Stomach (tissue), 9 donors: ENCODE results near the gene CCDC192. TPM values are rescaled to one million over a fixed set of nuclear protein-coding genes. Genes with fewer than 3 reads are reported as not detected.
A peak's percentile ranks its signal among the peaks of the same experiment; 100 is the strongest.

Experiments used
- DNase-seq, 2 donors: peaks; one replicate each; pipeline versions ENCODE4 v3.0.0 to v3.0.0-alpha.2; 2013 to 2019
- H3K27ac ChIP-seq, 5 donors: fragments of 200-600 bp in 4 of 5; sonication (generic) in 4 of 5; one replicate each; pipeline ENCODE4 v1.5.1; 2013 to 2019; ENCODE audit warnings: mild to moderate bottlenecking in 1 of 5, moderate library complexity in 1 of 5
- H3K27me3 ChIP-seq, 3 donors: fragments of 200-600 bp; sonication (generic); one replicate each; pipeline ENCODE4 v1.5.1; 2017 to 2019; ENCODE audit warnings: mixed run types in 1 of 3
- H3K36me3 ChIP-seq, 4 donors: fragments of 200-600 bp; sonication (generic); 1 replicate in 3 of 4; 2 replicates in 1 of 4; pipeline ENCODE4 v1.5.1; 2016 to 2019
- H3K4me1 ChIP-seq, 4 donors: fragments of 200-600 bp; sonication (generic); one replicate each; pipeline ENCODE4 v1.5.1; 2016 to 2019
- H3K4me3 ChIP-seq, 4 donors: fragments of 200-600 bp; sonication (generic) in 3 of 4; one replicate each; pipeline ENCODE4 v1.5.1; 2016 to 2019; ENCODE audit warnings: mild to moderate bottlenecking in 1 of 4
- H3K9me3 ChIP-seq, 4 donors: fragments of 200-600 bp; sonication (generic); one replicate each; pipeline ENCODE4 v1.5.1; 2016 to 2019
- CTCF ChIP-seq, 7 experiments: fragments of 450-650 bp in 4 of 7; fragments of 200-600 bp in 3 of 7; sonication (generic) in 3 of 7; IDR thresholded peaks; one replicate each; pipeline ENCODE4 v1.5.1; 2016 to 2019; ENCODE audit warnings: antibody characterized with exemption in 7 of 7, control low read depth in 2 of 7, mild to moderate bottlenecking in 1 of 7
- EP300 ChIP-seq: sonication (generic); formaldehyde crosslinking; IDR thresholded peaks from one replicate; pipeline ENCODE4 v1.6.1; 2017; ENCODE audit warnings: antibody characterized with exemption
- POLR2A ChIP-seq, 4 donors: fragments of 450-650 bp; IDR thresholded peaks; one replicate each; pipeline ENCODE4 v1.6.1; 2016; ENCODE audit warnings: antibody characterized with exemption in 4 of 4, control low read depth in 2 of 4, mild to moderate bottlenecking in 1 of 4, moderate library complexity in 1 of 4
- POLR2AphosphoS5 ChIP-seq, 3 donors: sonication (generic); formaldehyde crosslinking; IDR thresholded peaks; one replicate each; pipeline ENCODE4 v1.6.1; 2016; ENCODE audit warnings: antibody characterized with exemption in 3 of 3
- WGBS, 5 donors: extraction: QIAGEN DNeasy Blood & Tissue Kit in 3 of 5; methylation state at CpG; one replicate each; pipeline versions ENCODE4 v1.1.5 to v1.1.7; 2013 to 2018; 5-methylcytosine and 5-hydroxymethylcytosine counted together
- intact Hi-C: fragments of 100-400 bp; cut with DNase I; formaldehyde crosslinking; loops from one replicate; pipeline ENCODE4 v1.15.1; 2023; ENCODE audit warnings: low total_unique reads
- polyA plus RNA-seq, 3 donors: library from polyadenylated mRNA; stranded (reverse); fragments of 200-250 nt; gene quantifications; one replicate each; pipeline ENCODE4 v1.2.3, GENCODE V29; 2013
- total RNA-seq, 5 donors: library from RNA; depleted of rRNA; stranded (reverse); fragments of >200 nt; gene quantifications; one replicate each; pipeline versions ENCODE4 v1.1.0 to v1.2.3, GENCODE V29; 2014 to 2016
- donor health status: healthy with polysubstance abuse.
- donor health status: Bipolar disorder and iron deficiency.
- donor health status: healthy.

CCDC192 gene
- total and polyA plus RNA-seq, 8 donors, result 0.10 to 2.2 TPM; not detected in 6

GRCh38 chr5:127839496-127840197 is 136.5 kb downstream of the CCDC192 start:
- Histone ChIP-seq H3K4me3 (no peak overlapping the region), H3K4me1 (peaks cover 0 to 27% (median 6%) of the 10 kb centered on the region in 4 donors), H3K27ac (peak overlapping the region in 1 of 5 donors; percentile 18), H3K9me3 (no peaks in the 10 kb centered on the region), H3K27me3 (no peaks in the 10 kb centered on the region), H3K36me3 (no peaks in the 10 kb centered on the region)
- intact Hi-C loops, result no loop called here
- TF ChIP-seq CTCF (IDR thresholded peaks at IDR 0.05) (no peak), EP300 (no peak), POLR2A (IDR thresholded peaks at IDR 0.05) (no peak), POLR2AphosphoS5 (IDR thresholded peaks at IDR 0.05) (no peak)
- no peak for DNase-seq
- WGBS, 5 donors, result 53 to 66% (median 58%) methylated on average over 2 of the region's 2 CpGs

- no peaks in the 10 kb centered on the region for H3K27me3 ChIP-seq
- intact Hi-C loops, result no loop called here
- no peak for DNase-seq
- H3K4me3 ChIP-seq, result no peak overlapping the region
- peaks cover 0 to 27% (median 9%) of the 10 kb centered on the region in 4 donors for H3K4me1 ChIP-seq
- WGBS, 5 donors, result 8 to 48% (median 18%) methylated on average over 1 of the region's 1 CpG
- H3K9me3 ChIP-seq, result no peaks in the 10 kb centered on the region
- no peaks in the 10 kb centered on the region for H3K36me3 ChIP-seq
- peak overlapping the region in 1 of 5 donors; percentile 18 for H3K27ac ChIP-seq
- TF ChIP-seq EP300, result no peak
- no peak for TF ChIP-seq POLR2A (IDR thresholded peaks at IDR 0.05)
- no peak for TF ChIP-seq POLR2AphosphoS5 (IDR thresholded peaks at IDR 0.05)
- no peak for TF ChIP-seq CTCF (IDR thresholded peaks at IDR 0.05)
These were observed 137.0 kb downstream of the CCDC192 start for GRCh38 chr5:127840198-127840524.

- Histone ChIP-seq H3K9me3 (no peaks in the 10 kb centered on the region), H3K4me3 (no peak overlapping the region), H3K27ac (peak overlapping the region in 2 of 5 donors; percentile 0 to 18), H3K4me1 (peaks cover 0 to 27% (median 10%) of the 10 kb centered on the region in 4 donors), H3K36me3 (no peaks in the 10 kb centered on the region), H3K27me3 (no peaks in the 10 kb centered on the region)
- no peak for TF ChIP-seq EP300
- no peak for TF ChIP-seq POLR2A (IDR thresholded peaks at IDR 0.05)
- no peak for TF ChIP-seq CTCF (IDR thresholded peaks at IDR 0.05)
- TF ChIP-seq POLR2AphosphoS5 (IDR thresholded peaks at IDR 0.05), result no peak
- DNase-seq, result no peak
- intact Hi-C loops, result no loop called here
These were observed 137.6 kb downstream of the CCDC192 start for GRCh38 chr5:127840809-127841208.

GRCh38 chr5:127844581-127845021 is 141.4 kb downstream of the CCDC192 start:
- peak overlapping the region in 2 of 5 donors; percentile 19 to 23 for H3K27ac ChIP-seq
- peak in 1 of 2 donors; percentile 69 for DNase-seq
- H3K9me3 ChIP-seq, result no peaks in the 10 kb centered on the region
- peaks cover 0 to 27% (median 12%) of the 10 kb centered on the region in 4 donors for H3K4me1 ChIP-seq
- intact Hi-C loops, result no loop called here
- H3K36me3 ChIP-seq, result no peaks in the 10 kb centered on the region
- TF ChIP-seq EP300, result no peak
- no peak for TF ChIP-seq CTCF (IDR thresholded peaks at IDR 0.05)
- TF ChIP-seq POLR2AphosphoS5 (IDR thresholded peaks at IDR 0.05), result peak in 2 of 3 donors; percentile 25 to 28
- no peaks in the 10 kb centered on the region for H3K27me3 ChIP-seq
- H3K4me3 ChIP-seq, result no peak overlapping the region
- 29 to 52% (median 44%) methylated on average over 7 of the region's 7 CpGs for WGBS, 5 donors
